Prostate gland (tissue), 2 donors: ENCODE results near the gene LMO7. TPM values are rescaled to one million over a fixed set of nuclear protein-coding genes. Genes with fewer than 3 reads are reported as not detected.

Experiments used
- DNase-seq: peaks from one replicate; pipeline ENCODE4 v3.0.0-alpha.2; 2019; ENCODE audit warnings: low spot score
- H3K27ac ChIP-seq, 2 donors: fragments of 200-600 bp; sonication (generic); 2 replicates each; pipeline ENCODE4 v1.5.1; 2017 to 2019
- H3K27me3 ChIP-seq: fragments of 200-600 bp; sonication (generic); replicated peaks from 2 replicates; pipeline ENCODE4 v1.5.1; 2019; ENCODE audit not compliant: insufficient read depth
- H3K36me3 ChIP-seq, 2 donors: fragments of 200-600 bp; sonication (generic); 1 replicate in 1 of 2; 2 replicates in 1 of 2; pipeline versions ENCODE4 v1.5.1 to v1.8.1; 2017 to 2019
- H3K4me1 ChIP-seq: fragments of 200-600 bp; sonication (generic); replicated peaks from 2 replicates; pipeline ENCODE4 v1.5.1; 2019
- H3K4me3 ChIP-seq, 2 donors: fragments of 200-600 bp; sonication (generic); 2 replicates each; pipeline ENCODE4 v1.5.1; 2017 to 2019
- H3K9me3 ChIP-seq: fragments of 200-600 bp; sonication (generic); 2 replicates; pipeline ENCODE4 v1.5.1; 2017
- CTCF ChIP-seq, 4 experiments: fragments of 200-600 bp in 2 of 4; fragments of 450-650 bp in 2 of 4; sonication (generic) in 2 of 4; IDR thresholded peaks; 1 replicate in 3 of 4; 2 replicates in 1 of 4; pipeline ENCODE4 v1.5.1; 2016 to 2019; ENCODE audit warnings: antibody characterized with exemption in 4 of 4, mild to moderate bottlenecking in 2 of 4, moderate library complexity in 2 of 4
- POLR2A ChIP-seq: fragments of 450-650 bp; IDR thresholded peaks from one replicate; pipeline ENCODE4 v1.6.1; 2016; ENCODE audit warnings: antibody characterized with exemption, mild to moderate bottlenecking
- POLR2AphosphoS5 ChIP-seq: sonication (generic); formaldehyde crosslinking; IDR thresholded peaks from one replicate; pipeline ENCODE4 v1.6.1; 2017; ENCODE audit warnings: antibody characterized with exemption
- WGBS: methylation state at CpG from one replicate; pipeline ENCODE4 v1.1.5; 2018; 5-methylcytosine and 5-hydroxymethylcytosine counted together
- intact Hi-C: fragments of 100-400 bp; cut with DNase I; formaldehyde crosslinking; loops from one replicate; pipeline ENCODE4 v1.14.2; 2022
- total RNA-seq, 2 donors: library from RNA; depleted of rRNA; stranded (reverse); fragments of >200 nt; gene quantifications; one replicate each; pipeline ENCODE4 v1.1.0, GENCODE V29; 2016

Gene LMO7
- total RNA-seq, 2 donors from 2014 or later = 87.8 to 99.9 TPM

DNA sequence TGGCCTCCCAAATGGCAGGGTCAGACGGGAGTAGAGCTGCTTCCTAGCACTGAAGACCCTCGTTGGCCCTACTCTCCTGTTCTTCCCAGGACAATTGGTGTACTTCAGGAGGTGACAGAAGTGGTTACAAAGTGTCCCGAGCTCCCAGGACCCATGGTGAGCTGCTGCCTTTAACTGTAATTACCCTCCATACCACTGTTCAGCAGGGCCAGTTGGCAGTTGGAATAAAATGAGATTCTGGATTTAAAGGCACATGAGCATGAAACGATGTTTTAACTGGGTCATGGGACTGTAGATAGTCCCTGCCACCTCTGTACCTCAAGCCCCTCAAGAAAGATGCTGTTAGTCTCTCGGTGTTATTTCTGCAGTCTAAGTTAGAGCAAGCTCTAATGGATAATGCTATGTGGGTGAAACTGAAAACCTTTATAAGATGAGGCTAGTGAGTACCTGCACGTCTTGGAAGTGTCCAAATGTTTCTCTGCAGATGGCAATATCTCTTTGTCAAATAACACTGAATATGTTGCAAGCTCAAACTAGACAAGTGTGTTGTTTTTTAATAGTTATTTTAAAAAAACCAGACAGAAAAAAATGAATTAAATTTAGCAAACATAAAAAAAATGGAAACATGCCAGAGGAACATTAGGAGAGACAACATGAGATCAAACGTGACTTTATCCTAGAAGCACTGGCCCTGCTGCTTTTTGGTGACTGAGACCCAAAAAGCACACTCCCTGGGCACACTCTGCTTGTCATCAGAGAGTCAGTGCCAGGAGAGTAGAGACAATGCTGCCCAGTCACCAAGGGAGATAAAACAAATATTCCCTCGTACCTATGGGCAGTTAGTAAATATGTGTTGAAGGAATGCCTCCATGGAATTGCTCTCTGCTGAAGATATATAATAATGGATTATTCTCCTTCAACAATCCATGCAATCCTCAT lies 266.3 kb downstream of the LMO7 start:
- 66% methylated on average over 8 of the region's 8 CpGs for WGBS
- Histone ChIP-seq H3K9me3 (no peaks in the 10 kb centered on the region), H3K27ac (no peak overlapping the region), H3K4me1 (no peaks in the 10 kb centered on the region), H3K27me3 (no peaks in the 10 kb centered on the region), H3K36me3 (no peaks in the 10 kb centered on the region), H3K4me3 (no peak overlapping the region)
- DNase-seq = no peak
- intact Hi-C loops = no loop called here
- no peak for TF ChIP-seq CTCF (IDR thresholded peaks at IDR 0.05)
- TF ChIP-seq POLR2A = no peak
- TF ChIP-seq POLR2AphosphoS5 = no peak

DNA sequence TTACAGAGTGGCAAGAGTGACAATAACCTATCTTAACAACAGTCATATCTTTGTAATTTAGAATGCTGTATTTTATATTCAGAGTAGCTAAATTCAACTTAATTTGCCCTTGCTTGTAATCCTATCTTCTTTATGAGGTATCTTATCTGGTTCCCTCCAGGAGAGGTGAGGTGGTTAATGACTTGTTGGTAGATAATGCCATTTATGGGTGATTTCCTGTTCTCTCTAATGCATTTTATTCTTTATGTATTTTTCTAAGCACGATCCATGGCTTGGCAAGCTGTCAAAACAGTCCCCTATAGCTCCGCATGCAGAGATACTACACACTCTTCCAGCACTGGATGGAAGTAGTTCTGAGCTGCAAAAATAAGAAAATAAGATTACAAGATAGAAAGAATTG lies 267.9 kb downstream of the LMO7 start:
- DNase-seq = no peak
- WGBS = 44% methylated on average over 2 of the region's 2 CpGs
- H3K27ac ChIP-seq = no peak overlapping the region
- no peaks in the 10 kb centered on the region for H3K9me3 ChIP-seq
- no peak overlapping the region for H3K4me3 ChIP-seq
- no peaks in the 10 kb centered on the region for H3K36me3 ChIP-seq
- H3K4me1 ChIP-seq = no peaks in the 10 kb centered on the region
- intact Hi-C loops = no loop called here
- no peaks in the 10 kb centered on the region for H3K27me3 ChIP-seq
- TF ChIP-seq CTCF (IDR thresholded peaks at IDR 0.05) (no peak), POLR2A (no peak), POLR2AphosphoS5 (no peak)

- Histone ChIP-seq H3K27me3 (no peaks in the 10 kb centered on the region), H3K4me3 (no peak overlapping the region), H3K36me3 (no peaks in the 10 kb centered on the region), H3K9me3 (no peaks in the 10 kb centered on the region), H3K27ac (no peak overlapping the region), H3K4me1 (no peaks in the 10 kb centered on the region)
- intact Hi-C loops = no loop called here
- 86% methylated on average over 5 of the region's 5 CpGs for WGBS
- no peak for DNase-seq
- no peak for TF ChIP-seq POLR2AphosphoS5
- no peak for TF ChIP-seq POLR2A
- TF ChIP-seq CTCF (IDR thresholded peaks at IDR 0.05) = no peak
Measured at GRCh38 chr13:75906315-75906714, 270.2 kb downstream of the LMO7 start.

GRCh38 chr13:75907044-75907443 lies 270.9 kb downstream of the LMO7 start:
- WGBS = 62% methylated on average over 5 of the region's 5 CpGs
- Histone ChIP-seq H3K9me3 (no peaks in the 10 kb centered on the region), H3K27ac (no peak overlapping the region), H3K4me3 (no peak overlapping the region), H3K36me3 (no peaks in the 10 kb centered on the region), H3K27me3 (no peaks in the 10 kb centered on the region), H3K4me1 (no peaks in the 10 kb centered on the region)
- intact Hi-C loops = no loop called here
- TF ChIP-seq POLR2A (no peak), POLR2AphosphoS5 (no peak), CTCF (IDR thresholded peaks at IDR 0.05) (no peak)
- DNase-seq = no peak

DNA sequence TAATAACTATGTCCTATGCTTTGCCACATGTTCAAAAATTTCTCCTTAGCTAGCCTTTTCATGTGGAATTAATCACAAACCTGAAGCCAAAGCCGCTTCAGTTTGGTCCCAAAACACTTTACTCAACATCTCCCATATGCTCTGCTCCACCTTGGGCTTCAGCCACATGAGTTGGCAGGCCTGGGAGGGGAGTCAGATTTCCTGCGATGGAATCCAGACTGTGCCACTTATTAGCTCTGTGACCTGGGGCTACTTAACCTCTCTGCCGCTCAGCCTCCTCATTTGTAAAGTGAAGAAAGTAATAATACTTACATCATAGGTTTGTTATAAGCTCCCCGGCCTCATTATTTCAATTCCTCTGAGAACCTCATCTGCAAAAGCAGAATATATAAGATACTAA lies 272.0 kb downstream of the LMO7 start:
- DNase-seq = no peak
- H3K27ac ChIP-seq = no peak overlapping the region
- H3K27me3 ChIP-seq = no peaks in the 10 kb centered on the region
- WGBS = 58% methylated on average over 4 of the region's 4 CpGs
- no peak overlapping the region for H3K4me3 ChIP-seq
- no peaks in the 10 kb centered on the region for H3K4me1 ChIP-seq
- intact Hi-C loops = no loop called here
- no peaks in the 10 kb centered on the region for H3K36me3 ChIP-seq
- TF ChIP-seq POLR2A (no peak), CTCF (IDR thresholded peaks at IDR 0.05) (no peak), POLR2AphosphoS5 (no peak)
- H3K9me3 ChIP-seq = no peaks in the 10 kb centered on the region
